HG03439 (cell line): ENCODE results near the gene ACOT8.
"Not testable (repeated sequence)": the region's sequence is repeated elsewhere in the genome, so short reads cannot be mapped to it uniquely, and the experiment has no call there.

Source experiments
- ATAC-seq: cut with Tn5 transposase; IDR thresholded peaks from one replicate; pipeline ENCODE4 v1.9.1; 2021; ENCODE audit warnings: mild to moderate bottlenecking, moderate library complexity; ENCODE audit not compliant: unreplicated experiment

ACOT8 gene

GRCh38 chr20:45829673-45830106, 27.5 kb downstream of the ACOT8 start:
- not testable (repeated sequence) for ATAC-seq

DNA sequence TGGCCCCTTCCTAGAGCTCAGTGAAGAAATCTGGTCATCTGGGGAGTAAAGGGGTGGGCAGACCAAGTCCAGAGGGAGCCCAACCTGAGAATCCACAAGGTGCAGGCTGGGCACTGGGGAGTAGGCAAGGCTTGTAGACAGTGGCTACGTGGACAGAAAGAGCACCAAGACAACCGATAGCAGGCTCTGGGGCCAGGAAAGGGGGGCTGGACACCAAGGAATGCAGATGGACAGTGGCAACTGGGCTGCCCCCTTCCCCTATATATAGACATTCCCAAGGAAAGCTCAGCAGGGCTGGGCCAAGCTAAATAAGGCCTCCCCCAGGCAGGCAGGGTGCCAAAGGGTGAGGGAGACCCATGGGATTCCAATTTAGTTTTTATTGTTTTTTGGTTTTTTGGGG, 28.6 kb downstream of the ACOT8 start:
- ATAC-seq = no peak

DNA sequence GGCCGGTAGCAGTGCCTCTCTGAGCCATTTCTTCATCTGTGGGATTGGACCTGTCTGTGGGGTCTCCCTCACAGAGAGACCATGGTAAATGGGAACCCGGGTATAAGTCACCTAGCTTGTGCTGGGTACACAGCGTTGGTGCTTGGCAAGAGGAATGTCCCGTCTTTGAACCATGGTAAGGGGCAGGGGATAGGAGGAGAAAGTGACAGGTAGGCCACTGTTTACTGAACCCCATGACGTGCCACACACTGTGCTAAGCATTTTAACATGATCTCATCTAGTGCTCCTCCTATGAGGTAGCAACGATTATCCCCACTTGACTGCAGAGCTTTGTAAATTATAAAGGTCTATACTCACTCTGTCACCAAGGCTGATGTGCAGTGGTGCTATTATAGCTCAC, 29.5 kb downstream of the ACOT8 start:
- ATAC-seq = no peak

DNA sequence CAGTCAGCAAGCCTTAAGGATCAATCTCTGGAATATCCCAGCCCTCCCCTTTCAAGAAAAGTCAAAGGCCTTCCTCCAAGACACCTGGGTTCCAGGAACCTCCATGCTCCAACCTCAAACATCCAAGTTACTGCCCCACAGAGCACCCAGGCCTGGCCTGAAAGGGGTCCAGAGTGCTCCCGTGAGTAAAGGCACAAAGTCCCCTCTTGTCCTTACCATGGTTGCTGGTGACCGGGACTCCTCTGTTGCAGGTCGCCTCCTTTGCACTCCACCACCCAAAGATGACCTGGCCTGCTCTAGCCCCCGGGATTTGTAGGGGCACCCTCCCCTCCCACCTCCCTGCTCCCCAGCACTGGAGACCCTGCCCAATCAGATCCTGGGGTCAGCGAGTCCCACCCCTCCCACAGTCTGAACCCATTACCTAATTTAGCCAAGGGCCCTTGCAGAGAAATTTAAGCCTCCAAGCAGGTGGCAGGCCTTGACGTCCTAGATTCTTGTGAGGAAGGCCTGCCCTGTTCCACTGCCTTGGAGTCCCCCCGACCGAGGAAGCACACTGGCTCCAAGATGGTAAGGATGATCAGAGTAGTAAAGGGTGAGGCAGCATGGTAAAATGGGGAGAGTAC, 30.1 kb downstream of the ACOT8 start, which contains the start of gene TNNC2:
TSS of gene TNNC2 (minus strand) at position 283 of the 623 bp plus-strand sequence. CDS start at position 219, 64 bp downstream.
- ATAC-seq = no peak

DNA sequence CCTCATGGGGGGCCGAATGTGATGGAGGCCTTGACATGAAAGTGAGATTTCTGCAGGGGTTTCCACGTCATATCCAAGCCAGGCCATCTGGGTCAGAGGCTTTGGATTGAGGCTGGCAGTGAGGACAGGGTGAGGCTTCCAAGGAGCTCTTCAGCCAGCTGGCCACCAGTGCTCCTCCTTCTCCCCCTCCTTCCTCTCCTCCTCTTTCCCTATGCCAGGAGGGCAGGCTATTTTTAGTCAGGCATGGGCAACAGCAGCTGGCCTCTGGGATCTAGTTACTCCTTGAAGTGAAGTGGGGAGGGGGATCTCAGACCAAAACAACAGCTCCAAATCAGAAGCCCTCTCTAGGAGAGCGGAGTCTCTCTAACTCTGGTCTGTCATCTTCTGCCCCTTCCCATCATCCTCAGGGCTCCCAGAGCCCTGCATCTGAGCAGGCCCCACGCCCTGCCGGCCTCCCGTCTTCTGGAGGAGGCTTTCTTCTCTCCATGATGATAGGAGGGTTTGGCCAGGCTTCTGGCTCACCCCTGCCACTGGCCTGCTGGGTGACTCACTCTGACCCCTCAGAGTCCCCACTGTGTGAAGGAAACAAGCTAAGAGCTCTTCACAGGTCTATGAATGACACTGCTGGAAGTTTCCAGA, 30.7 kb downstream of the ACOT8 start:
- ATAC-seq = no peak

GRCh38 chr20:45823949-45824835, 33.0 kb downstream of the ACOT8 start:
- no peak for ATAC-seq

GRCh38 chr20:45822857-45823256, 34.3 kb downstream of the ACOT8 start:
- no peak for ATAC-seq

DNA sequence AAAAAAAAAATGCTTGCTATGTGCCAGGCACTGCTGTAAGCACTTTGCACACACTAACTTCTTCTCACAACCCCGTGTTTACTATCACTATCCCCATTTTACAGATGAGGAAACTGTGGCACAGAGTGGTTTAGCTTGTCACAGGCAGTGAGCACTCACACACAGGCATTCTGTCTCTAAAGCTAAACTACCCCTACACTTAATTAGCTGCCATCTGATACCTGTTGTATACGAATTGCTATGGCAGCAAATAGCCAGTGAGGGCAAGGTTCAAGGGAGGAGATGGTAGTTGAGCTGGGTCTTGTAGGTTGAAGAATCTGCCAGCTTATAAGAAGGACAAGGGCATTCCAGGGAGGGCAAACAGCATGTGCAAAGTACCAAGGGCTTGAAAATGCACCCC, 35.2 kb downstream of the ACOT8 start:
- ATAC-seq = no peak

DNA sequence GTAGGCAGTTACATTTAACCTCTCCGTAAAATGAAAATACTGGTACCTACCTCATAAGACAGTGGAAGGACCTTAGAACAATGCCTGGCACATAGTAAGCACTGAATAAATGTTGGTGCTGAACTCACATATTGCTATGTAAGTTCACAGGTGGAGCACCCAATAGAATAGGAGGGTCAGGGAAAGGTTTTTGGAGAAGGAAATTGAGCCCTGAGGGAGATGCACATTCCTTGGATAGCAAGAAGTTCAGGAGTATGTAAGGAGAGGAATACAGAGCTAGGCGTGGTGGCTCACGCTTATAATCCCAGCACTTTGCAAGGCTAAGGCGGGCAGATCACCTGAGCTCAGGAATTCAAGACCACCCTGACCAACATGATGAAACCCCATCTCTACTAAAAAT, 37.7 kb downstream of the ACOT8 start:
- ATAC-seq = no peak

DNA sequence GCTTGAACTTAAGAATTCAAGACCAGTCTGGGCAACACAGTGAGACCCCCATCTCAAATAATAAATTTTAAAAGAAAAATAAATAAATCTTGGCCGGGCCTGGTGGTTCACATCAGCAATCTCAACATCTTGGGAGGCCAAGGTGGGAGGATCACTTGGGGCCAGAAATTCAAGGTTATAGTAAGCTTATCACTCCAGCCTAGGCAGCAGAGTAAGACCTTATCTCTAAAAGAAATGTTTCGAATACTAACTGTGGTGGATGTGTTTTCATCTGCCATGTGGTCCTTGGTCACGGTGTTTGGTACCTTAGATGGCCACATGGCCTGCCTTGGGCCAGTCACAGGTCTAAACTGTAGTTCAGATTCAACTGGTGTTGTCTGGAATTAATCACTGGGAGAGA, 39.0 kb downstream of the ACOT8 start:
- no peak for ATAC-seq

GRCh38 chr20:45817376-45818194, 39.6 kb downstream of the ACOT8 start:
- ATAC-seq = no peak

- ATAC-seq = no peak
Observed at GRCh38 chr20:45816951-45817350, 40.2 kb downstream of the ACOT8 start.

- no peak for ATAC-seq
Observed at GRCh38 chr20:45814314-45814713, 42.9 kb downstream of the ACOT8 start.

- ATAC-seq = no peak
Observed at GRCh38 chr20:45813489-45813888, 43.7 kb downstream of the ACOT8 start.

DNA sequence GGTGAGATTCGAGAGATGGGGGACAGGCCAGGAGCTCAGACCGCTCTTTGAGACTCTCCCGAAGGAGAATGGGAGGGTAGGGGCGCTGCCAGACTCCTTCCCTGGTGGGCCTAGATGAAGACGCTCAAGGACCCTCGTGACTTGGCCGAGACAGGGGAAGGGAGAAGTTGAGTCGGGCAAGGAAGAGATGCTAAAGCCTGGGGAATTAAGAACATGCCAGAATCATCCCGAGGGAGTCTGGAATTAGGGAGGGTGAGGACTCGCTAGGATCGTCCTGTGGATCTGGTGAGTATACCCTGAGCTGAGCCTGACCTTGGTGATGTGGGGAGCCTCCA, 44.2 kb downstream of the ACOT8 start:
- ATAC-seq = peak; percentile 16

GRCh38 chr20:45812157-45813005, 44.8 kb downstream of the ACOT8 start, which contains the start of gene UBE2C:
Gene UBE2C, plus strand, starts transcription at chr20:45812644. Its CDS starts 52 bp downstream, at chr20:45812696.
- ATAC-seq = peak; percentile 93

- no peak for ATAC-seq
Observed at GRCh38 chr20:45810191-45810970, 46.8 kb downstream of the ACOT8 start.

GRCh38 chr20:45801851-45802250, 55.3 kb downstream of the ACOT8 start:
- ATAC-seq = no peak
